Medulla oblongata (tissue), 1 donor: ENCODE measurements around the gene MICB.
"Not testable (repeated sequence)": the region's sequence is repeated elsewhere in the genome, so short reads cannot be mapped to it uniquely, and the experiment has no call there.

Source experiments
- DNase-seq: peaks from one replicate; pipeline ENCODE4 v3.0.0-alpha.2; 2015; ENCODE audit errors: extremely low spot score

MICB gene

DNA sequence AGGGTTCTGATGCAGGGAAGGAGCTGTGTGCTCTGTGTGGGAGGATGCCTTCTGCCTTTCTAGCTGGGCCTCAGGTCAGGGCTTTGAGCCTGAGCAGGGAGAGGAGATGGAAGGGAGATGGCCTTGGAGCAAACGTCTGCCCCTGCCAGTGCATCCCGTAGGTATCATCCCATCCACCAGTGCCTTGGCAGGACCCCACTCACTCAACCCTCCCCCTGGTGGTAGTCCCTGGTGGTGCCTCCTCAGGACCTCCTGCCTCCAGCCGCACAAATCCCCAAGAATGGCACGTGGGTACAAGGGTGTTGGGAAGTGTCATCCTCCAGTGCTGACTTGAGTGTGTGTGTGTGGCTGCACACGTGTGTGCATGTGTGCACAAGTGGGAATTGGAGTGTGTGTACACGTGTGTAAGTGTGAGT is 23.1 kb upstream of the MICB start:
- no peak for DNase-seq

DNA sequence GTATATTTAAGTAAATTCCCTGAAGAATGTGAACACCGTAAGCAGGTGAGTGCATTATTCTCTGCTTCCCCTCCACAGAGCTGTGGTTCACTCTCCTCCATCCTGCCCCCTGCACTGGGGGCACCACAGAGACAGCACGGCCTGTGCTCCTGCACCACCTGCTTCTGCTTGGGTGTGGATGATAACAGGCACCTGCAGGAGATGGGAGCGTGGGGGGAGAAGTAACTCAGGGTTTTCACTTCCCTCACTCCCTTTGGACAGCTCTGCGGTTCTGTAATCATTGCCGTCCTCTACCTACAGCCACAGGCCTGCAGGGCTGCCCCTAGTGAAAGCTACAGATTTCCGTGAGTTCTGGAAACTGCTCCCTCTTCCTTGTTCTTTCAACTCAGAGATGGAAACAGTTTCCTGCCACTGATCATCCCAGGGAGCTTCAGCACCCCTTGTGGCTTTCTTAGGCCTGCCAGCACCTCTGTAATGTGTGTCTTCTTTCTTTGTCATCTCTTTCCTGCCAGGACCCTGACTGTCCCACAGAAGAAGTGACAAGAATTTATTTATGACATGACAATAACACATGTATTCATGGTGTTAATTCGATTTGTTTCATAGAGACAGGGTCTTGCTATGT is 21.3 kb upstream of the MICB start:
- DNase-seq: no peak

DNA sequence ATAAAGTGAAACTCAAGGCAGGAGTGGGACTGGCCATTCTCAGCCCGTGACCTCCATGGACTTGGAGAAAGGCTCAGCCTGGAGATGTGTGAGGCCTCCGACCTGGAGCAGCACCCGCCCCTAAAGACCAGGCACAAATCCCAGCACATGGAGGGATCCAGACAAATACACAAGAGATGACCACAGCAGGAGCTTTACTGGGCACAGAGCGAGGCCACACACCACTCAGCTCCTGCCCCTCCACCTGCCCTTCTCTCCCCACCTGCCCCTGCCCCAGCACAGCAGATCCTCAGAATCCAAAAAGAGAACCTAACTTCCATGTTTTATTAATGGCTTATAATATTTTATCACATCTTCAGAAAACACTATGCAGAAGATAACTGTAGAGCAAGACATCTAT is 20.4 kb upstream of the MICB start:
- DNase-seq: no peak

DNA sequence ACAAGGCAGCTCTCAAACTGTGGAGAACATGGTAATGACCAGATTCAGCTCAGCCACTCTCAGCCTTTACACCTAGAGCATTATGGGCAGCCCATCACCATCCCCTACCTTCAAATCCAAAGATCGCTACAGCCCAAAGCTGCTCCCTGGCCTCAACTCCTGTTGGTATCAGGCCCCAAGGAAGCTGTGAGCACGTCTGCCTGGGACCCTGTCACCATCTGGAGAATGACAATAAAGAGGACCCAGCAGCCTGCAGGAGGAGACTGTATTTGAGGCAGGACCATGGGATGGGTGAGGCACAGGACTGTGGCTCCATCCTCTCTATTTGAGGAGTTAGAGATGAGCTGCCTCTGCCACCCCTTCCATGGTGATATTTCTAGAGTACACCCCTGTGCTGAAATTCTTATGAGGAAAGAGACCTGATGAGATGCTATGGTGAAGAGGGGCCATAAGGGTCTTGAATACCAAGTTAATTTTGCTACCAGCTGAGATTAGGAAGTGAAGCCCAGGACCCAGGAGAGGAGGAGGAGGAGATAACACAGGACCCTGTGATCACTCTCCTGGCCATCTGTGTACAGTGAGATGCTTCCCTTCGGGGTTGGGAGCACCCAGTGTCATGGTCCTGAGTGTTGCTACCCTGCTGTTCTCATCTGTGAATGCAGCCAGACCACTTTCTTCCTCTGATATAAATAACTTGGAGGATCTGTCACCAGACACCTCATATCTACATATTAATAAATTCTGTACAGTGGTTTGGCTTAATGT is 19.6 kb upstream of the MICB start:
- DNase-seq: no peak

GRCh38 chr6:31479151-31479932 is 18.6 kb upstream of the MICB start:
- DNase-seq: no peak

DNA sequence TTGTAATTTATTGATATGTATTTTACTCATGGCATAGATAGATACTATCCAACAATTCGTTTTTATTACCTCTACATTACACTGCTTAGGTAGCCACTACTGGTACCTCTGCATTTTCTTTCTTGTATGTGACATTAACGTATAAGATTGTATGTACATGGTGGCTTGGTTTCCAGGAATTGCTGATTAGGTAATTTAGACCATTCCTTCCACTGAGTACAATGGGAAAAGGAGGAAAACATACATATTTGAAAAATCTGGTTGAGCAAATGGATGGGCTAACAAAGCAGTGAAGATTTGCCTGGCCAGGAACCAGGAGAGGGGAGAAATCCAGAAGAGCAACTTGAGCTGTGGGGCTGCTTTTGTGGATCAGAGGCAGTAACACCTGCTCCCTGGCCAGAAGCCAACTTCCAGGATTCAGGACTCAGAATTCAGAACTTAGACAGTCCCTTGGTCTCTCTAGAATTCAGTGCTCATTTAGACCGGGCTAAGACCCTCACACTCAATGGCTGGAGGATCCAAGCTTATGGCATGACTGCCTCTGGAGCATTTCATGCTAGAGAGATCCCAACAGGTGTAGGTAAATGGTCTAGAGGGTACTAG is 17.9 kb upstream of the MICB start:
- DNase-seq: no peak

- no peak for DNase-seq
Measured at GRCh38 chr6:31480574-31480973, 17.4 kb upstream of the MICB start.

DNA sequence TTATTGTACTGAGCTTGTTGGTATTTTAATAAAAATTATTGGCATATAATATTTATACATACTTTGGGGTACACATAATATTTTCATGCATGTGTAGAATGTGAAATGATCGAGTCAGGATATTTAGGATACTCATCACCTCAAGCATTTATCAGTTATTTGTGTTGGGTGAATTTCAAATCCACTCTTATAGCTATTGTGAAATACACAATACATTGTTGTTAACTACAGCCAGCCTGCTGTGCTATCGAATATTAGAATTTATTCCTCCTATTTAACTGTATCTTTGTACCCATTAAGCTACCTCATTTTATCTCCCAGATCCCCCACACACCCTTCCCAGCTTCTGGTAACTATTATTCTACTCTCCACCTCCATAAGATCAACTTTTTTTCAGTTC is 14.6 kb upstream of the MICB start:
- DNase-seq: no peak

DNA sequence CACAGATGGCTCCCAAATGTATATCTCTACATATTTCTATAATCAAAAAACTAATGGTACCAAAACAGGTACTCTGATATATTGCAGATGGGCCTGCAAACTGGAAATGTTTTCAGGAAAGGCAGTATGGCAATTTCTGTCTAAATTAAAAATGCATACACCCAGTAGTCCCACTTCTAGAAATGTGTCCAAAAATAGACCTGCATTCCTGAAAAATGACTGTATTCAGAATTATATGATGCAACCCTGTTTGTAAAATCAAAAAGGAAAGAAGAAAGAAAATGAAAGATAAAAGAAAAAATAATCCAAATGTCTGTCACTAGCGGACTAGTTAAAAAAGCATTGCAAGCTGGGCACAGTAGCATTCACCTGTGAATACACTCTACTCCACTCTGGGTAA is 12.9 kb upstream of the MICB start:
- DNase-seq: no peak

- DNase-seq: not testable (repeated sequence)
Measured at GRCh38 chr6:31486065-31486837, 11.7 kb upstream of the MICB start.

GRCh38 chr6:31487674-31488073 is 10.3 kb upstream of the MICB start:
- DNase-seq: not testable (repeated sequence)

DNA sequence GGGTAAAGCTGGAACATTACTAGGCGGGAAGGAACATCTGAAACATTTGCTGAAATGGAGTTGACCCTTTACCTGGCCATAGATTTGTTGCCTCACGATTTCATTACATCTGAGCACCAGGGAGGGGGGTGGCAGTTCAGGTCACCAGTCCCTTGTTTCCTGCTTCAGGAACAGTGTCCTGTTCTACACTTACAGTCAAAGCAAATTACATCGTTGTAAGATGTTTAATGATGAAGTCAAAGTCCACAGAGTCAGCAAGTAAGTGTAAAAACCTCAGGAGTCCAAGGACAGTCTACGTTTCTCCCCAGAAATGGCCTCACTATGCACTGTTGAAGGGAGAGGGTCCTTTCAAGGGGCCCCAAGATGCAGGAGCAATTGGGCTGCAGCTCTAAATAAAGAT is 8.9 kb upstream of the MICB start:
- DNase-seq: no peak

DNA sequence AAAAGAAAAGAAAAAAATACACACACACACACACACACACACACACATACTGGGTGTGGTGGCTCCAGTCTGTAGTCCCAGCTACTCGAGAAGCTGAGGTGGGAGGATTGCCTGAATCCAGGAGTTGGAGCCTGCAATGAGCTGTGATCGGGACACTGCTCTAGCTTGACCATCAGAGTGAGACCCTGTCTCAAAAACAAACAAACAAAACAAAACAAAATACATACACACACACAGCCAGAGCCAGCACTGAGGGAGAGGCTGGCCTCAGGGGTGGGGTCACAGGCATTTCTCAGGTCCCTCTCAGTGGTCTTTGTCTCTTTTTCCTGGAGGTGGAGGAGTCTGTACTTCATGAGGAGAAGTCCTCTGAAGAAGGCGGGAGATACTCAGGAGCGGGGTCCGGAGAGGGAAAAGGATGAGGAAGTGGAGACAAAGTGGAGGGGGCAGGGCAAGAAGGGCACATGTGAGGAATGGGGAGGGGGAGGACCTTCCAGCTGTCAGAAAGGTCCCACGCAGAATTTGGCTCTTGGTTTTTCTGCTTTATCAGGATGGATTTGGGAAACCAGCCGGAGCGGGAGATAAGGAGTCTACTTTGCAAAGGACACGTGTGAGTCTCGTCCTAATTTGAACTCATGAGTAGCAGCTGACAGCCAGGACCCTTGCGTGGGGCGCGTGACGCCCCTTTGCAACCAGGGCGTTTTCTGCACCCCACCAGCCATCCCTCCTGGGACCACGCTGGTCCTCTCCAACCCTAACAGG is 7.7 kb upstream of the MICB start:
- DNase-seq: no peak

DNA sequence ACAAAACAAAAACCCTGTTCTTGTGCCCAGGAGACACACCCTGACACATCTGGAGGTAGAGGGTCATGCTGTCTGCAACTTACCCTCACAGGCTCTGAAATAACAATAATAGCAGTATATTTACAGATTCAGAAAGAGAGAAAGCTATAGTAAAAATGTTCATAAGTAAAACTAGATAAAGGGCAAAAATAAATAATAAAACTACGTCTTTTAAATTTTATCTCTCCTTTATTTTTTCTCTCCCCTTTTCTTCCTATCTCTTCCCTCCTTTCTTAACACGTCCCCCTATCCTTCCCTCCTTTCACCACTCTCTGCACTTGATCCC is 4.4 kb upstream of the MICB start:
- DNase-seq: not testable (repeated sequence)

DNA sequence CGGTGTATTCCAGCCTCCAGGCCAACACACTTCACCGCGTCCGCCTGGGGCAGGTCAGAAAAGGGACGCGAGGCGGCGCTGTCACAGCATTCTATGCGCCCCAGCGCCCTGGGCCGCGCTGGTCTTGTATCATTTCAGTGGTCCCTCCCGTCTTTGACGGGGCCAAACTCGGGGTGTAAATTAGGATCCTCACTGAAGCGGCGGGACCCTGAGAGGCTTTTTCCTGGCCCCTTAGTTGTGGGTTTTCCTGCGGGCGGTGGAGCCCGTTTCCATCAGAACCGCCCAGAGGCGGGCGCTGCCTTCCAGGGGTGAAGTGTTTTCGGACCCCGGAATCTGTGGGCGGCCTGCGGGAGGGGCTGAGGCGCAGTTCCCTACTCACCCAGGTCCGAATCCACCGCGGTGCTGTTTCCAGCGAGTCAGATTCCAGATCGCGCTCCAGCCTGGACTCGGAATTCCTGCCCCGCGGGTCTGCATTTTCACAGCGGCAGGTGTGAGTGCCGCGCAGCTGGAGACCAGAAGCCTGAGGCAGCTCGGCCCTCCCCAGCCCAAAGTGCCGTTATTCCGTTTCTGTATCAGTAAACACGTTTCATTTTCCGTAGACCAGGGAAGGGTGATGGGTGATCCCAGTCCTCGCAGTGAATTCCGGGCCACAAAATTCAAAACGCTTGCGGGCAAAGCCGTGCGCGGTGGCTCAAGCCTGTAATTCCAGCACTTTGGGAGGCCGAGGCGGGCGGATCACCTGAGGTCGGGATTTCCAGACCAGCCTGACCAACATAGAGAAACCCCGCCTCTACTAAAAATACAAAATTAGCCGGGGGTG is 3.9 kb upstream of the MICB start:
- DNase-seq: peak; percentile 76

- DNase-seq: no peak
Measured at GRCh38 chr6:31495580-31495979, 2.4 kb upstream of the MICB start.

DNA sequence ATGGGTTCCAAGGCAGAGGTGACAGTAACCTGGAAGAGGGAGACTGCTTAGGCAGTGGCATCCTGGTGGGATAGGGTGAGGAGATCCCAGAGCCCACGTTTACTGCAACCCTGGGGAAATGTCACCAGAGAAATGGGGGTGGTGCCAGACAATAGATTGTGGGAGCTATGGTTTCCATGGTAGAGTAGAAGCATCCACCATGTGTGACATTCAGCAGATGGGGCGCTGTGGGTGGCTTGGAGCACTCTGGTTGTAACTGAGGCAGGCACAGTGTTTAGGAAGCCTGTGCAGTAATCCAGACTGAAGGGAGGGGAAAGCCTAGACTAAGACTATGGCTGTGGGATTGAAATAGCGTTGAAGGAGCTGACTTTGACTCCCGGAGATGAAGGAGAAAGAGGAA is 1.1 kb upstream of the MICB start:
- DNase-seq: not testable (repeated sequence)

GRCh38 chr6:31498748-31499147 is 803 bp downstream of the MICB start:
- no peak for DNase-seq

- DNase-seq: not testable (repeated sequence)
Measured at GRCh38 chr6:31499648-31500047, 1.7 kb downstream of the MICB start.

GRCh38 chr6:31502586-31502985 is 4.6 kb downstream of the MICB start:
- DNase-seq: no peak
